ENCODE measurements around the gene CHKA. TPM values are rescaled to one million over a fixed set of nuclear protein-coding genes. Genes with fewer than 3 reads are reported as not detected.

CHKA gene
- total RNA-seq, 1 donor from 2014 or later: 18.2 TPM

DNA sequence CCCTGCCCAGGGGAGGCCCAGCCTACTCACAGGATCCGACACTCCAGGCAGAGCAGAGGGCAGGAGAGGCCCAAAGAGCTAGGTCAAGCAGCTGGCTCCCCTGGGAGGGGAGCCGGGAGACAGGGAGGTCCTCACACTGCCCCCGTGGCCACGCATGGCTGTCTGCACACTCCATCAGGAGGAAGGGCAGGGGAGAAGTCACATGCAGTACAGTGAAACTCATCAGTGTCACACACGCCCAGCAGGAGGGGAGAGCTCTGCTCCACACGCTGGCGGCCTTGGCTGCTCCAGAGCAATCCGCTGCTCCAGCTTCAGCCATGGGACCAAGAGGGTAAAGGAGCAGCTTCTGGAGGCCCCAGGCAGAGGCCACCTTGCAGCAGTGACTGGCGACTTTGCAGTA is 68.1 kb downstream of the CHKA start:
- H3K36me3 ChIP-seq: peaks cover 0 to 21% of the 10 kb centered on the region in 2 donors
- no peaks in the 10 kb centered on the region for H3K4me1 ChIP-seq
- H3K27me3 ChIP-seq: no peaks in the 10 kb centered on the region
- H3K4me3 ChIP-seq: no peak overlapping the region
- TF ChIP-seq, protein P1, sequence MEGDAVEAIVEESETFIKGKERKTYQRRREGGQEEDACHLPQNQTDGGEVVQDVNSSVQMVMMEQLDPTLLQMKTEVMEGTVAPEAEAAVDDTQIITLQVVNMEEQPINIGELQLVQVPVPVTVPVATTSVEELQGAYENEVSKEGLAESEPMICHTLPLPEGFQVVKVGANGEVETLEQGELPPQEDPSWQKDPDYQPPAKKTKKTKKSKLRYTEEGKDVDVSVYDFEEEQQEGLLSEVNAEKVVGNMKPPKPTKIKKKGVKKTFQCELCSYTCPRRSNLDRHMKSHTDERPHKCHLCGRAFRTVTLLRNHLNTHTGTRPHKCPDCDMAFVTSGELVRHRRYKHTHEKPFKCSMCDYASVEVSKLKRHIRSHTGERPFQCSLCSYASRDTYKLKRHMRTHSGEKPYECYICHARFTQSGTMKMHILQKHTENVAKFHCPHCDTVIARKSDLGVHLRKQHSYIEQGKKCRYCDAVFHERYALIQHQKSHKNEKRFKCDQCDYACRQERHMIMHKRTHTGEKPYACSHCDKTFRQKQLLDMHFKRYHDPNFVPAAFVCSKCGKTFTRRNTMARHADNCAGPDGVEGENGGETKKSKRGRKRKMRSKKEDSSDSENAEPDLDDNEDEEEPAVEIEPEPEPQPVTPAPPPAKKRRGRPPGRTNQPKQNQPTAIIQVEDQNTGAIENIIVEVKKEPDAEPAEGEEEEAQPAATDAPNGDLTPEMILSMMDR (IDR thresholded peaks at IDR 0.05): no peak
- TF ChIP-seq POLR2A (IDR thresholded peaks at IDR 0.05) (no peak), POLR2AphosphoS5 (IDR thresholded peaks at IDR 0.05; ENCODE audit: insufficient read depth in 1 of 2, low read depth in 1 of 2) (no peak)
- H3K27ac ChIP-seq: no peak overlapping the region
- no peaks in the 10 kb centered on the region for H3K9me3 ChIP-seq
- intact Hi-C loops (cut with DNase I): no loop called here
- DNase-seq (ENCODE audit: extremely low spot score in 2 of 2): no peak

DNA sequence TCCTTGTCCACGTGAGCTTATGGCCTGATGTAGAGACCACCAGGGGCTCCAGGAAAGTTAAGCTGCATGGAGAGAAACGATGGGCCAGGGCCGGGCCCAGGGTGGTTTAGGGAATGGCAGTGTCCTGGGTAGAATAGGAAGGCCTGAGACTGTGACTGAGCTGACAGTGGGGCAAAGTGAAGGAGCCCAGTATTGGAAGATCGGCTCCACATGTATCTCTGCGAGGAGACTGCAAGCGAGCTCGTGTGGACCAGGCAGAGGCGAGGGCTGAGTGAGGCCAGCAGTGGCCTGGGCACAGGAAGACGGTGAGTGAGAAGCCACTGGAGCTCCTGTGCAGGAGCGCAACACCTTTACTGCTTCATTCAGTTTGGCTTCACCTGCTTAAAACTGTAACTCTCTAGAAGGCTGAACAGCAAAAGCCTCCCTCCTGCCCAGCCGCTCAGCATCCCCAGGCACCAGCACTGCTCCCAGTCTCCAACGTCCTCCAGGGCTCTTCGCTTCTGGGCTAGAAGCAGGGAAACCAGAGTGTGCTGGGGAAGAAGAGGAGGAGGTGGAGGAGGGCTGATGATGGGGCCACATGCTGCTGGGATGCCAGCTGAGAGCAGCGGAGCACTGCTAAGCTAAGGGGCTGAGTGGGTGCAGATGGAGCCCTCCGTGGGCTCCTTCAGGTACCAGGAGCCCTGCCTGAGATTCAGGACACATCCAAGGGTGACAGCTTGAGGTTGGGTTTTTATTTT is 68.9 kb downstream of the CHKA start:
- intact Hi-C loops (cut with DNase I): no loop called here
- H3K27ac ChIP-seq: no peak overlapping the region
- H3K4me1 ChIP-seq: no peaks in the 10 kb centered on the region
- H3K27me3 ChIP-seq: no peaks in the 10 kb centered on the region
- no peaks in the 10 kb centered on the region for H3K9me3 ChIP-seq
- H3K36me3 ChIP-seq: peaks cover 0 to 21% of the 10 kb centered on the region in 2 donors
- no peak for DNase-seq (ENCODE audit: extremely low spot score in 2 of 2)
- no peak overlapping the region for H3K4me3 ChIP-seq
- TF ChIP-seq, protein P1 (IDR thresholded peaks at IDR 0.05): no peak
- TF ChIP-seq POLR2A (IDR thresholded peaks at IDR 0.05) (no peak), POLR2AphosphoS5 (IDR thresholded peaks at IDR 0.05; ENCODE audit: insufficient read depth in 1 of 2, low read depth in 1 of 2) (no peak)

DNA sequence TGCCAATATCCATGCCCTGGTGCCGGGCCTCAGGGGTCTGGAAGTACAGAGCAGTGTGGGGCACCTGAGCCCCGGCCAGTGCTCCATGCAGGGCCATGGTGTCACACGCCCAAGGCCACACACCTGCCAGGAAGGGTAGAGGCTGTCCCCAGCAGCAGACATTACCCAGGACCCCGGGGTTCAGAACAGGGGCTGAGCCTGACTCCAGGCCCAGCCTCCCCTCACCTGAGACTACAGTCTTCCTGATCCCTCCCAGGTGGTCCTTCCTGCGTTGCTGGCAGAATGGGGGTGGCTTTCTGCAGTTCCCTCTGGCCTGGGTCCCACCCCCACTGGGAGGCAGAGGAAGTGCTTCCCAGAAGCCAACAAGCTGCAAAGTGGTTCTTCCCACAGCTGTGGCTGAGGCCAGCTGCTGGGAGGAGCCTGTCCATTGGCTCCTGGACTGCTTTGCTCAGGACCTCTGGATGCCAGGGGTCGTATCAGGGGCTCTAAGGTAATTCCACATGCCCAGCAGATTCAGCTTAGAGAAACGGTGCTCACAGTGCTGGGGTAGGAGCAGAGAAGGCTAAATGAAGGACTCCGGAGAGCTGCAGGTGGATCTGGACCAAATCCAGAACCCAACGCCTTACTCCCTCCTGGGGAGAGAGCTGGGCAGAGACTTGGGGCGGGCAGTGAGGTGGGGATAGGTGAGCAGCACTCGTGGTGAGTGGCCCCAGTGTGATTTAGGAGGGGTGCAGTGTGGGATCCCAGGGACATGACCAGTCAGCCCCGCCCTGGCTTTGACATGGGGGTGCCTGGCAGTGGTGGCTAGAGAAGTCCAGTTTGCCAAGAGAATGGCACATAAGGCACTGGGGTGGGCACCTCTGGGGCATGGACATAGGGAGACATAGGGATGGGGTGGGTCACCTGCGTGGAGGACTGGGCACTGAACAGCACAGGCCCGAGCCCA is 69.7 kb downstream of the CHKA start:
- no peaks in the 10 kb centered on the region for H3K4me1 ChIP-seq
- intact Hi-C loops (cut with DNase I): no loop called here
- DNase-seq (ENCODE audit: extremely low spot score in 2 of 2): no peak
- TF ChIP-seq POLR2AphosphoS5 (IDR thresholded peaks at IDR 0.05; ENCODE audit: insufficient read depth in 1 of 2, low read depth in 1 of 2) (no peak), POLR2A (IDR thresholded peaks at IDR 0.05) (no peak)
- TF ChIP-seq, protein P1 (IDR thresholded peaks at IDR 0.05): no peak
- no peaks in the 10 kb centered on the region for H3K27me3 ChIP-seq
- no peak overlapping the region for H3K4me3 ChIP-seq
- H3K27ac ChIP-seq: no peak overlapping the region
- H3K36me3 ChIP-seq: peaks cover 0 to 21% of the 10 kb centered on the region in 2 donors
- no peaks in the 10 kb centered on the region for H3K9me3 ChIP-seq

DNA sequence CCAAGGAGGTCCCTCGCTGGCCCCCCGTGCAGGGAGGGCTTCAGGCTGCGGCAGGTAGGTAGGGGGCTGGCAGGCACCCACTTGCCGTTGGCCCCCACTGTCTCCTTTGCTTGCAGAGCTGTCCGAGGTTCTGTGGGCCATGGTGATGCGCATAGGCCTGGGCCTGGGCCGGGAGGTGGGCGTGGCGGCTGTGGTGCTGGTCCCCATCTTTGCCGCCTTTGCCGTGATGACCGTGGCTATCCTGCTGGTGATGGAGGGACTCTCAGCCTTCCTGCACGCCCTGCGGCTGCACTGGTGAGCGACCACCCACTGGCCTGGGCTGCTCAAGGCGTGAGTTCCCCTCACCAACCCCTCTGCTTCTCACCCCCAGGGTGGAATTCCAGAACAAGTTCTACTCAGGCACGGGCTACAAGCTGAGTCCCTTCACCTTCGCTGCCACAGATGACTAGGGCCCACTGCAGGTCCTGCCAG is 70.8 kb downstream of the CHKA start:
- Histone ChIP-seq H3K4me1 (no peaks in the 10 kb centered on the region), H3K27ac (no peak overlapping the region), H3K27me3 (no peaks in the 10 kb centered on the region), H3K9me3 (no peaks in the 10 kb centered on the region), H3K36me3 (peaks cover 0 to 21% of the 10 kb centered on the region in 2 donors), H3K4me3 (no peak overlapping the region)
- no peak for TF ChIP-seq POLR2AphosphoS5 (IDR thresholded peaks at IDR 0.05; ENCODE audit: insufficient read depth in 1 of 2, low read depth in 1 of 2)
- TF ChIP-seq POLR2A (IDR thresholded peaks at IDR 0.05): no peak
- TF ChIP-seq, protein P1 (IDR thresholded peaks at IDR 0.05): no peak
- no peak for DNase-seq (ENCODE audit: extremely low spot score in 2 of 2)
- intact Hi-C loops (cut with DNase I): no loop called here

Measured in vagina (tissue), 2 donors.